Heart left ventricle (tissue), 16 donors: ENCODE measurements around the gene CCR1. TPM values are rescaled to one million over a fixed set of nuclear protein-coding genes. Genes with fewer than 3 reads are reported as not detected.

Experiments used
- ATAC-seq, 4 donors: fragments of 200-7000 bp; cut with Tn5 transposase; one replicate each; pipeline ENCODE4 v1.9.1; 2020 to 2022; ENCODE audit warnings: moderate library complexity in 4 of 4, mild to moderate bottlenecking in 3 of 4, moderate number of reproducible peaks in 1 of 4
- DNase-seq, 5 donors: peaks; one replicate each; pipeline ENCODE4 v3.0.0-alpha.2; 2020
- H3K27ac ChIP-seq, 12 donors: fragments of 200-600 bp; sonication (generic) in 4 of 12; one replicate each; pipeline versions ENCODE4 v1.5.0 to v1.8.0; 2016 to 2022; ENCODE audit warnings: mild to moderate bottlenecking in 2 of 12
- H3K27me3 ChIP-seq, 9 donors: fragments of 200-600 bp; sonication (generic) in 2 of 9; one replicate each; pipeline versions ENCODE4 v1.5.1 to v1.8.0; 2016 to 2022; ENCODE audit warnings: mild to moderate bottlenecking in 3 of 9
- H3K36me3 ChIP-seq, 9 donors: fragments of 200-600 bp; sonication (generic) in 2 of 9; one replicate each; pipeline versions ENCODE4 v1.5.0 to v1.8.0; 2018 to 2022; ENCODE audit warnings: mild to moderate bottlenecking in 2 of 9
- H3K4me1 ChIP-seq, 12 donors: fragments of 200-600 bp; sonication (generic) in 4 of 12; one replicate each; pipeline versions ENCODE4 v1.5.0 to v1.8.0; 2016 to 2022; ENCODE audit warnings: mild to moderate bottlenecking in 3 of 12
- H3K4me3 ChIP-seq, 12 donors: fragments of 200-600 bp; sonication (generic) in 4 of 12; one replicate each; pipeline versions ENCODE4 v1.5.0 to v1.8.0; 2017 to 2022; ENCODE audit warnings: mild to moderate bottlenecking in 9 of 12, moderate library complexity in 4 of 12
- H3K9me3 ChIP-seq, 12 donors: fragments of 200-600 bp; sonication (generic) in 4 of 12; one replicate each; pipeline versions ENCODE4 v1.5.0 to v1.8.0; 2016 to 2022; ENCODE audit warnings: mild to moderate bottlenecking in 1 of 12
- CTCF ChIP-seq, 12 donors: fragments of 200-600 bp; sonication (generic) in 4 of 12; IDR thresholded peaks; one replicate each; pipeline versions ENCODE4 v1.5.0 to v1.8.0; 2018 to 2022; ENCODE audit warnings: antibody characterized with exemption in 12 of 12, mild to moderate bottlenecking in 5 of 12
- POLR2A ChIP-seq, 2 donors: fragments of 450-650 bp; IDR thresholded peaks; one replicate each; pipeline ENCODE4 v1.6.1; 2017; ENCODE audit warnings: antibody characterized with exemption in 2 of 2, mild to moderate bottlenecking in 2 of 2, moderate library complexity in 2 of 2
- WGBS, 4 donors: extraction: QIAGEN DNeasy Blood & Tissue Kit in 2 of 4; methylation state at CpG; one replicate each; pipeline versions ENCODE4 v1.1.5 to v1.1.7; 2013 to 2018; 5-methylcytosine and 5-hydroxymethylcytosine counted together
- intact Hi-C, 10 donors: fragments of 100-400 bp; cut with DNase I; formaldehyde crosslinking; loops; one replicate each; pipeline versions ENCODE4 v1.11.1 to v1.14.2; 2022
- polyA plus RNA-seq, 2 donors: library from polyadenylated mRNA; stranded (reverse); fragments of 200-250 nt; gene quantifications; one replicate each; pipeline ENCODE4 v1.2.3, GENCODE V29; 2013
- total RNA-seq, 9 donors: library from RNA; depleted of rRNA in 2 of 9; stranded (reverse); fragments of >200 nt in 2 of 9; fragmentation: NEBNext Ultra II Directional in 3 of 9; extraction: Animal tissue kit (Norgen Biotek cat#: 25700) in 3 of 9; gene quantifications; one replicate each; pipeline versions ENCODE4 v1.1.0 to v1.2.4, GENCODE V29; 2016 to 2023
- donor health status: ischemic (EF 13 %, LVEDD 7.1; RV severe dilation, severe dysfunction).
- donor health status: healthy with polysubstance abuse.
- donor health status: DM: no; HTN: yes; CAD: no.
- donor health status: DM: no; HTN: no; CAD: no.
- donor health status: ischemic (EF 25% LVEDD 6.9; RV normal size, moderate dysfunction).
- donor health status: ischemic (EF 25% LVEDD 5.7; RV mildly dilated, moderate dysfunction).
- donor health status: healthy.
- donor health status: DM: yes; HTN: yes; CAD: no.
- donor health status: ischemic (EF 35%, LVEDD 5.7; RV mildly dilated, moderate dysfunction).
- donor health status: nonischemic (EF 11% LVEDD 7.7; RV severe dilation, severe dysfunction).
- donor health status: DM: yes; HTN: yes; CAD: no.
- donor health status: PGD.
- donor health status: ischemic (EF 29% LVEDD 5.4; RV normal size, mild dysfunction).
- donor health status: nonischemic (EF 23%, LVEDD 6.1; RV moderate dilation, normal function).

Gene CCR1
- total and polyA plus RNA-seq, 11 donors = 0.61 to 52.6 (median 2.3) TPM

- DNase-seq = no peak
- no peak overlapping the region for H3K27ac ChIP-seq
- no peak for ATAC-seq
- H3K27me3 ChIP-seq = no peaks in the 10 kb centered on the region
- intact Hi-C loops = no loop called here
- peaks cover 0 to 14% (median 0%) of the 10 kb centered on the region in 12 donors for H3K4me1 ChIP-seq
- no peaks in the 10 kb centered on the region for H3K36me3 ChIP-seq
- H3K9me3 ChIP-seq = peaks cover 0 to 12% (median 0%) of the 10 kb centered on the region in 12 donors
- H3K4me3 ChIP-seq = no peak overlapping the region
- TF ChIP-seq CTCF (IDR thresholded peaks at IDR 0.05) = no peak
- TF ChIP-seq POLR2A (IDR thresholded peaks at IDR 0.05) = no peak
- WGBS, 4 donors = 80 to 91% (median 88%) methylated on average over 1 of the region's 1 CpG
These were observed 53.8 kb downstream of the CCR1 start for GRCh38 chr3:46154311-46154710.

Other genes starting within 250 kb of the CCR1 start
- gene FYCO1, start 212.5 kb downstream of the CCR1 start, total RNA-seq = 100 to 1,000 TPM in 6 of 9 donors, 10 to 100 TPM in 3; 57.3 to 195 (median 149) TPM
- gene FYCO1, start 212.5 kb downstream of the CCR1 start, polyA plus RNA-seq = 10 to 100 TPM; 18.5 to 69.5 TPM
- under 1 TPM in 4 of 9 donors, not detected in 5; 0.06 to 0.64 (median 0.23) TPM for gene XCR1, start 180.8 kb downstream of the CCR1 start, total RNA-seq
- gene XCR1, start 180.8 kb downstream of the CCR1 start, polyA plus RNA-seq = under 1 TPM in 1 of 2 donors, not detected in 1; 0.03 TPM
- gene CCR3, start 34.1 kb upstream of the CCR1 start, total RNA-seq = under 1 TPM in 2 of 9 donors, not detected in 7; 0.20 to 0.27 TPM
- not detected for gene CCR3, start 34.1 kb upstream of the CCR1 start, polyA plus RNA-seq
- 10 to 100 TPM in 1 of 9 donors, 1 to 10 TPM in 3, under 1 TPM in 5; 0.35 to 10.5 (median 0.94) TPM for gene CCR2, start 145.8 kb upstream of the CCR1 start, total RNA-seq
- under 1 TPM; 0.23 to 0.53 TPM for gene CCR2, start 145.8 kb upstream of the CCR1 start, polyA plus RNA-seq
- 10 to 100 TPM in 1 of 9 donors, 1 to 10 TPM in 1, under 1 TPM in 7; 0.13 to 12.7 (median 0.46) TPM for gene CCR5, start 162.6 kb upstream of the CCR1 start, total RNA-seq
- under 1 TPM; 0.27 to 0.40 TPM for gene CCR5, start 162.6 kb upstream of the CCR1 start, polyA plus RNA-seq
- gene CCRL2, start 198.9 kb upstream of the CCR1 start, total RNA-seq = 1 to 10 TPM in 8 of 9 donors, under 1 TPM in 1; 0.70 to 8.1 (median 1.7) TPM
- 1 to 10 TPM; 1.1 to 1.9 TPM for gene CCRL2, start 198.9 kb upstream of the CCR1 start, polyA plus RNA-seq